SIG-M5 (cell line): ENCODE results near the gene ADCY3.

Experiments
- DNase-seq: peaks from one replicate; lab custom pipeline; 2025; lab: John Stamatoyannopoulos, UW

The ADCY3 gene

GRCh38 chr2:24874035-24874434 is 46.0 kb downstream of the ADCY3 start:
- DNase-seq = no peak

- DNase-seq = no peak
These were observed 46.4 kb downstream of the ADCY3 start for GRCh38 chr2:24873619-24874018.

- DNase-seq = no peak
These were observed 47.5 kb downstream of the ADCY3 start for GRCh38 chr2:24872344-24873115.

- no peak for DNase-seq
These were observed 48.1 kb downstream of the ADCY3 start for GRCh38 chr2:24871852-24872333.

- DNase-seq = no peak
These were observed 48.9 kb downstream of the ADCY3 start for GRCh38 chr2:24870891-24871705.

GRCh38 chr2:24870440-24870839 is 49.6 kb downstream of the ADCY3 start:
- DNase-seq = no peak

GRCh38 chr2:24866946-24867345 is 53.1 kb downstream of the ADCY3 start:
- DNase-seq = no peak

- DNase-seq = no peak
These were observed 56.4 kb downstream of the ADCY3 start for GRCh38 chr2:24863641-24864040.

GRCh38 chr2:24861500-24861899 is 58.5 kb downstream of the ADCY3 start:
- no peak for DNase-seq

- DNase-seq = no peak
These were observed 59.4 kb downstream of the ADCY3 start for GRCh38 chr2:24860631-24861030.

GRCh38 chr2:24859968-24860600 is 60.0 kb downstream of the ADCY3 start:
- DNase-seq = no peak

GRCh38 chr2:24858996-24859395 is 61.0 kb downstream of the ADCY3 start:
- DNase-seq = no peak

GRCh38 chr2:24857746-24858145 is 62.3 kb downstream of the ADCY3 start:
- no peak for DNase-seq

- no peak for DNase-seq
These were observed 63.2 kb downstream of the ADCY3 start for GRCh38 chr2:24856791-24857211.

GRCh38 chr2:24855726-24856125 is 64.3 kb downstream of the ADCY3 start:
- DNase-seq = no peak

GRCh38 chr2:24855022-24855622 is 64.9 kb downstream of the ADCY3 start:
- DNase-seq = no peak

GRCh38 chr2:24853996-24854395 is 66.0 kb downstream of the ADCY3 start:
- no peak for DNase-seq

GRCh38 chr2:24853046-24853445 is 67.0 kb downstream of the ADCY3 start:
- DNase-seq = no peak

GRCh38 chr2:24852431-24853020 is 67.5 kb downstream of the ADCY3 start:
- DNase-seq = no peak

GRCh38 chr2:24852026-24852425 is 68.0 kb downstream of the ADCY3 start:
- no peak for DNase-seq

- DNase-seq = no peak
These were observed 69.1 kb downstream of the ADCY3 start for GRCh38 chr2:24850944-24851343.

GRCh38 chr2:24845691-24846090 is 74.3 kb downstream of the ADCY3 start:
- no peak for DNase-seq
